ENCODE results near the gene RPP38. TPM values are rescaled to one million over a fixed set of nuclear protein-coding genes. Genes with fewer than 3 reads are reported as not detected.

The RPP38 gene
- total RNA-seq, 1 donor from 2014 or later, result 18.2 TPM

GRCh38 chr10:15149042-15149771 lies 52.1 kb downstream of the RPP38 start:
- intact Hi-C loops (cut with micrococcal nuclease), result no loop called here

- intact Hi-C loops (cut with micrococcal nuclease), result no loop called here
Observed at GRCh38 chr10:15150563-15150962, 53.4 kb downstream of the RPP38 start.

GRCh38 chr10:15152556-15152955 lies 55.4 kb downstream of the RPP38 start:
- intact Hi-C loops (cut with micrococcal nuclease), result no loop called here

Other genes with a start within 250 kb of the RPP38 start
- 19.4 and 26.8 TPM in 2 replicates for gene SUV39H2, start 218.5 kb upstream of the RPP38 start, total RNA-seq
- gene DCLRE1C, start 143.3 kb upstream of the RPP38 start, total RNA-seq, result 34.3 and 36.7 TPM in 2 replicates
- gene MEIG1, start 138.0 kb upstream of the RPP38 start, total RNA-seq, result not detected in 2 replicates
- gene OLAH, start 53.4 kb upstream of the RPP38 start, total RNA-seq, result 2.9 and 3.4 TPM in 2 replicates
- gene ACBD7, start 8.6 kb upstream of the RPP38 start, total RNA-seq, result 1.5 and 1.6 TPM in 2 replicates
- gene NMT2, start 71.3 kb downstream of the RPP38 start, total RNA-seq, result 22.0 and 22.7 TPM in 2 replicates